Astrocyte of the cerebellum (primary cell): ENCODE data around the gene SCLT1.

ENCODE experiments used
- DNase-seq: peaks from one replicate; pipeline ENCODE4 v3.0.0-alpha.2; 2011; ENCODE audit warnings: low read depth
- H3K4me3 ChIP-seq: 2 replicates; pipeline ENCODE4 v1.5.1; 2011; ENCODE audit warnings: mild to moderate bottlenecking, low read depth, low read length, moderate library complexity
- in situ Hi-C: cut with HindIII; loops from 2 replicates; pipeline ENCODE4 v1.10.0; 2017; ENCODE audit warnings: low sequenced_read_pairs
- TF ChIP-seq, protein P1 (sequence below): IDR thresholded peaks from 2 replicates; pipeline ENCODE4 v1.5.1; 2012; ENCODE audit warnings: low read length, low read depth, moderate library complexity, mild to moderate bottlenecking; ENCODE audit errors: missing control alignments

SCLT1 gene

DNA sequence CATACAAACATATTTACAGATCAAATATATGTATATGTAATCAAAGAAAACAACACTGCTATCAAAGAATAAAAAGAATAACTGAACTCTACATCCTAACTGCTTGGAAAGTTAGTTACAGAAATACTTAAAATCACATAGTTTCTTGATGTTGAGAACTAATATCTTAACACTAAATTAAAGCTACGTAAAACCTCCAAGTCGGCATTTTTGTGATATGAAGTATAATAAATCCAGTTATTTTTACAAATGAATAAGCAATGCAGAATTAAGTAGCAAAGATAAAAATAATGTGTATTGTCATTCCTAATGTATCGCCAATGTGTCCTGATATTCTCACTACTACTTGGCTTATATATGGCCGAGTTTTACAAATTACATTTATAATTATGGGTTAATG is 215.4 kb downstream of the SCLT1 start:
- in situ Hi-C loops: no loop called here
- TF ChIP-seq, protein P1, sequence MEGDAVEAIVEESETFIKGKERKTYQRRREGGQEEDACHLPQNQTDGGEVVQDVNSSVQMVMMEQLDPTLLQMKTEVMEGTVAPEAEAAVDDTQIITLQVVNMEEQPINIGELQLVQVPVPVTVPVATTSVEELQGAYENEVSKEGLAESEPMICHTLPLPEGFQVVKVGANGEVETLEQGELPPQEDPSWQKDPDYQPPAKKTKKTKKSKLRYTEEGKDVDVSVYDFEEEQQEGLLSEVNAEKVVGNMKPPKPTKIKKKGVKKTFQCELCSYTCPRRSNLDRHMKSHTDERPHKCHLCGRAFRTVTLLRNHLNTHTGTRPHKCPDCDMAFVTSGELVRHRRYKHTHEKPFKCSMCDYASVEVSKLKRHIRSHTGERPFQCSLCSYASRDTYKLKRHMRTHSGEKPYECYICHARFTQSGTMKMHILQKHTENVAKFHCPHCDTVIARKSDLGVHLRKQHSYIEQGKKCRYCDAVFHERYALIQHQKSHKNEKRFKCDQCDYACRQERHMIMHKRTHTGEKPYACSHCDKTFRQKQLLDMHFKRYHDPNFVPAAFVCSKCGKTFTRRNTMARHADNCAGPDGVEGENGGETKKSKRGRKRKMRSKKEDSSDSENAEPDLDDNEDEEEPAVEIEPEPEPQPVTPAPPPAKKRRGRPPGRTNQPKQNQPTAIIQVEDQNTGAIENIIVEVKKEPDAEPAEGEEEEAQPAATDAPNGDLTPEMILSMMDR: no peak
- no peak for DNase-seq
- no peak overlapping the region for H3K4me3 ChIP-seq

- no peak overlapping the region for H3K4me3 ChIP-seq
- no peak for DNase-seq
- TF ChIP-seq, protein P1: no peak
- in situ Hi-C loops: no loop called here
Measured at GRCh38 chr4:128876200-128876599, 217.1 kb downstream of the SCLT1 start.

DNA sequence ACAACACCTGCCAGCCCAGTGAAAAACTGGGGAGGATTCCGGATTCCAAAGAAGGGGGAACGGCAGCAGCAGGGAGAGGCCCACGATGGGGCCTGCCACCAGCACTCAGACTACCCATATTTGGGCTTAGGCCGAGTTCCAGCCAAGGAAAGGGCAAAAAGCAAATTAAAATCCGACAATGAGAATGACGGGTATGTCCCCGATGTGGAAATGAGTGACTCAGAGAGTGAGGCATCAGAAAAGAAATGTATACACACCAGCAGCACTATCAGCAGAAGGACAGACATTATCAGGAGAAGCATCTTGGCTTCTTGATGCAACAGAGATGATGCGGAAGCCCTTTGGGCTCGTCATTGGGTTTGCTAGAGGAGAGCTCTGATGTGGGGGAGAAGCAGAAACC is 221.4 kb downstream of the SCLT1 start:
- no peak overlapping the region for H3K4me3 ChIP-seq
- in situ Hi-C loops: loop anchor here (25.0 kb wide), 1 partner anchor 410 kb away; no protein-coding TSS in a partner anchor
- DNase-seq: no peak
- TF ChIP-seq, protein P1: no peak

DNA sequence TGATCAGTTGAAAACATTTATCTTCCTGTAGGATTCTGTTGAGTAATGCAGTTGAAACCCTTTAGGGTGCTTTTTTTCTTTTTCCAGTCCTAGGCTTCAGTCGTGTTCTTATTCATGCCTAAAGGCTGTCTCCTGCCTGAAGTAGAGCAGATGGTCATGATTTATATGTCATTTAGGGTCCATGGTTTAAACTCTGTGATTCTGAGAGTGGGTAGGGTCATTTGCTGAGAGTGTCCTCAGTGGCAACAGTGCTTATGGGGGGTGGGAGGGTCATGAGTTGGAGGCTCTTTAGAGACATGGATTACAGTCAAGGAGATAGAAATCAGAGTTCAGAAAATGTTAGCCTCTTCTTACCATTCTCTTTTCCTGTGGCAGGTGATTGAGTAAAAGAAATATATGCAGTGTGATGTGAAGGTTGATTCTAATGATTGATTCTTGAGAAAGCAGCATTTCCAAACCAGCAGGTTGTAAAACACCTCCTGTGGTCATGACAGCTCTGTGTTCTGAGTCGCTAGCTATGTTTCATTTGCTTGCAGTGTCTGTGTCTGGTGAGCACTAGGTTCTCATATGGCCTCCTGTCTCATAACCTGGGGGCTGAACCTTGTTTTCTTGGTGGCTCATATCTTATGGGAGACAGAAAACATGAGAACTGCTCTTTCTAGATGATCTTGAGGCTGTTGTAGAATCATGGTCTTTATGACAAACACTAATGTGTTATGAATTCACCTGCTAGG is 223.4 kb downstream of the SCLT1 start:
- H3K4me3 ChIP-seq: no peak overlapping the region
- no peak for DNase-seq
- TF ChIP-seq, protein P1: no peak
- in situ Hi-C loops: loop anchor here (25.0 kb wide), 1 partner anchor 408 kb away; no protein-coding TSS in a partner anchor

DNA sequence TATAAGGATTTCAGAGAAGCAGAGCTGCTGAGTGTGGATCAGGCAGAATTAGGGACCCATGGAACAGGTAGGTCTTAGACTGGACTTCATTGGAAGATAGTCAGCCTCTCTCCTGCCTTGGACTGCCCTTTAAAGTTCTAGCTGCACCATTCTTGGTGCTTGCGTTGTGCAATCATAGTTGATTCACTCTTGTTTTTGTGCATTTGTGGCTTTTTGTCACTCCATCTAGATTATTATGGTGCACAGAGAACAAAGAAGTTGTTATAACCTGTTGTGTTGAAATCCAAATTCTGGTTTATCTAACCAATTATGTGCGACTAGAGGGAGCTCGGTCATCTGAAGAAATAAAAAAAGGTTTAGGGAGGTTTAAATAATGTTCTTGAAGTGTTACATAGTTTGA is 224.6 kb downstream of the SCLT1 start:
- H3K4me3 ChIP-seq: no peak overlapping the region
- DNase-seq: no peak
- TF ChIP-seq, protein P1: no peak
- in situ Hi-C loops: loop anchor here (25.0 kb wide), 1 partner anchor 406 kb away; no protein-coding TSS in a partner anchor

- in situ Hi-C loops: loop anchor here (25.0 kb wide), 1 partner anchor 404 kb away; no protein-coding TSS in a partner anchor
Measured at GRCh38 chr4:128866691-128867090, 226.6 kb downstream of the SCLT1 start.

More at GRCh38 chr4:128866691-128867090, 226.6 kb downstream of the SCLT1 start:
- no peak for DNase-seq
- H3K4me3 ChIP-seq: no peak overlapping the region
- TF ChIP-seq, protein P1: no peak
